CD4-positive, alpha-beta T cell (primary cell): Measurements from ENCODE around the gene ATL1. TPM values are rescaled to one million over a fixed set of nuclear protein-coding genes. Genes with fewer than 3 reads are reported as not detected.

Experiments
- ATAC-seq: fragments of 200-7000 bp; cut with Tn5 transposase; one replicate; pipeline ENCODE4 v1.10.0; 2022; ENCODE audit warnings: mild to moderate bottlenecking; ENCODE audit not compliant: poor library complexity
- CTCF ChIA-PET: fragments of 350-600 bp; sonication (Branson Sonifier 250); formaldehyde crosslinking; loops from one replicate; lab custom pipeline; 2021; ENCODE audit warnings: antibody characterized with exemption, inconsistent platforms; lab: Charles Lee
- POLR2A ChIA-PET: fragments of 350-600 bp; sonication (Branson Sonifier 250); formaldehyde crosslinking; loops from one replicate; lab custom pipeline; 2021; ENCODE audit warnings: antibody characterized with exemption, inconsistent platforms; lab: Charles Lee
- DNase-seq, 14 experiments: peaks; one replicate each; pipeline ENCODE4 v3.0.0-alpha.2; 2013 to 2020; ENCODE audit warnings: mixed read lengths in 2 of 14
- H3K27ac ChIP-seq, 2 donors: one replicate each; pipeline versions ENCODE4 v1.5.1 to v1.7.0; 2013; ENCODE audit warnings: low read length in 2 of 2, low read depth in 1 of 2, mild to moderate bottlenecking in 1 of 2
- H3K27me3 ChIP-seq, 2 experiments: 1 replicate in 1 of 2; 2 replicates in 1 of 2; pipeline versions ENCODE4 v1.6.1 to v1.7.0; 2013; ENCODE audit warnings: low read length in 2 of 2, control low read depth in 1 of 2, mild to moderate bottlenecking in 1 of 2, moderate library complexity in 1 of 2; ENCODE audit not compliant: insufficient read depth in 2 of 2, control insufficient read depth in 1 of 2
- H3K36me3 ChIP-seq: one replicate; pipeline ENCODE4 v1.6.1; 2013; ENCODE audit warnings: low read length, control low read depth; ENCODE audit not compliant: insufficient read depth
- H3K4me1 ChIP-seq: one replicate; pipeline ENCODE4 v1.6.1; 2013; ENCODE audit warnings: low read length, control low read depth; ENCODE audit not compliant: insufficient read depth
- H3K4me3 ChIP-seq: one replicate; pipeline ENCODE4 v1.5.1; 2013; ENCODE audit warnings: mild to moderate bottlenecking, low read length, moderate library complexity
- H3K9me3 ChIP-seq, 2 experiments: 1 replicate in 1 of 2; 2 replicates in 1 of 2; pipeline versions ENCODE4 v1.6.1 to v1.7.0; 2013; ENCODE audit warnings: low read length in 2 of 2, mild to moderate bottlenecking in 2 of 2, control low read depth in 1 of 2, moderate library complexity in 1 of 2; ENCODE audit not compliant: control insufficient read depth in 1 of 2, insufficient read depth in 1 of 2
- H3K27ac Mint-ChIP-seq: one replicate; pipeline ENCODE4 v1.8.0; 2020; ENCODE audit warnings: mixed read lengths
- H3K27me3 Mint-ChIP-seq: one replicate; pipeline ENCODE4 v1.8.0; 2021; ENCODE audit warnings: mixed read lengths
- H3K36me3 Mint-ChIP-seq: one replicate; pipeline ENCODE4 v1.8.0; 2021; ENCODE audit warnings: low read depth, mixed read lengths
- H3K4me1 Mint-ChIP-seq: one replicate; pipeline ENCODE4 v1.8.0; 2021; ENCODE audit warnings: low read depth, mixed read lengths
- H3K4me3 Mint-ChIP-seq: one replicate; pipeline ENCODE4 v1.8.0; 2020; ENCODE audit warnings: mild to moderate bottlenecking, mixed read lengths
- H3K9me3 Mint-ChIP-seq: one replicate; pipeline ENCODE4 v1.8.0; 2020; ENCODE audit warnings: mixed read lengths
- intact Hi-C, 2 experiments: fragments of 100-400 bp; cut with DNase I in 1 of 2; cut with micrococcal nuclease in 1 of 2; formaldehyde crosslinking; loops; one replicate each; pipeline versions ENCODE4 v1.15.1 to v1.9.0; 2023 to 2025; cut with DNase I, micrococcal nuclease
- polyA plus RNA-seq, 2 donors: library from polyadenylated mRNA; unstranded; fragments of 120-200 nt; gene quantifications; one replicate each; pipeline ENCODE4 v1.2.1, GENCODE V29; 2013
- total RNA-seq, 174 experiments: library from RNA in 2 of 174; stranded (reverse) in 2 of 174; gene quantifications; one replicate each; pipeline ENCODE4 v1.2.3 and lab custom pipeline; 2021 to 2026
- TF ChIP-seq, protein P1 (sequence below): fragments of 200-600 bp; IDR thresholded peaks from one replicate; pipeline ENCODE4 v1.8.0; 2022; ENCODE audit warnings: antibody characterized with exemption, mild to moderate bottlenecking

The ATL1 gene
- 1 to 10 TPM; 1.2 TPM for total RNA-seq
- polyA plus RNA-seq (2013, experiment 1 of 2), result 1.3 TPM
- 1.6 TPM for polyA plus RNA-seq (2013, experiment 2 of 2)
- 0.07 to 8.0 (median 1.5) reads per million in 172 experiments for total RNA-seq (lab: John Stamatoyannopoulos, UW)

GRCh38 chr14:50559990-50560930 is at the start of gene ATL1:
Gene ATL1 (plus strand): TSS chr14:50560145. CDS start chr14:50560266, 121 bp downstream.
- Mint-ChIP-seq H3K27ac (no peak within 1 kb of the TSS), H3K4me1 (peaks cover 13% of the 10 kb centered on the region), H3K9me3 (no peaks in the 10 kb centered on the region), H3K4me3 (peak within 1 kb of the TSS; percentile 79), H3K36me3 (no peaks in the 10 kb centered on the region), H3K27me3 (peaks cover 57% of the 10 kb centered on the region)
- DNase-seq (peak; percentile 2 to 69 (median 15)), ATAC-seq (peak; percentile 79)
- H3K27ac ChIP-seq, result no peak within 1 kb of the TSS
- peaks cover 20 to 41% of the 10 kb centered on the region in 2 experiments for H3K27me3 ChIP-seq
- peaks cover 13% of the 10 kb centered on the region for H3K4me1 ChIP-seq
- H3K36me3 ChIP-seq, result no peaks in the 10 kb centered on the region
- intact Hi-C loops, result no loop called here
- peak within 1 kb of the TSS; percentile 61 for H3K4me3 ChIP-seq
- TF ChIP-seq, protein P1, sequence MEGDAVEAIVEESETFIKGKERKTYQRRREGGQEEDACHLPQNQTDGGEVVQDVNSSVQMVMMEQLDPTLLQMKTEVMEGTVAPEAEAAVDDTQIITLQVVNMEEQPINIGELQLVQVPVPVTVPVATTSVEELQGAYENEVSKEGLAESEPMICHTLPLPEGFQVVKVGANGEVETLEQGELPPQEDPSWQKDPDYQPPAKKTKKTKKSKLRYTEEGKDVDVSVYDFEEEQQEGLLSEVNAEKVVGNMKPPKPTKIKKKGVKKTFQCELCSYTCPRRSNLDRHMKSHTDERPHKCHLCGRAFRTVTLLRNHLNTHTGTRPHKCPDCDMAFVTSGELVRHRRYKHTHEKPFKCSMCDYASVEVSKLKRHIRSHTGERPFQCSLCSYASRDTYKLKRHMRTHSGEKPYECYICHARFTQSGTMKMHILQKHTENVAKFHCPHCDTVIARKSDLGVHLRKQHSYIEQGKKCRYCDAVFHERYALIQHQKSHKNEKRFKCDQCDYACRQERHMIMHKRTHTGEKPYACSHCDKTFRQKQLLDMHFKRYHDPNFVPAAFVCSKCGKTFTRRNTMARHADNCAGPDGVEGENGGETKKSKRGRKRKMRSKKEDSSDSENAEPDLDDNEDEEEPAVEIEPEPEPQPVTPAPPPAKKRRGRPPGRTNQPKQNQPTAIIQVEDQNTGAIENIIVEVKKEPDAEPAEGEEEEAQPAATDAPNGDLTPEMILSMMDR, result no peak
- POLR2A ChIA-PET, result interaction anchor here (1.3 kb wide), 1 partner anchor 25 kb away, joined by 3 read pairs; no protein-coding TSS in a partner anchor
- CTCF ChIA-PET, result interaction anchor here (0.6 to 1.3 kb wide), 2 partner anchors 9 to 35 kb away, joined by 3 to 5 read pairs; no protein-coding TSS in a partner anchor
- H3K9me3 ChIP-seq, result peaks cover 0 to 5% of the 10 kb centered on the region in 2 experiments

GRCh38 chr14:50510157-50510556 is 49.8 kb upstream of the ATL1 start:
- POLR2A ChIA-PET, result no interaction called here
- H3K27me3 ChIP-seq, result no peaks in the 10 kb centered on the region
- no peak overlapping the region for H3K27ac Mint-ChIP-seq
- TF ChIP-seq, protein P1, result no peak
- no peaks in the 10 kb centered on the region for H3K9me3 Mint-ChIP-seq
- no peak overlapping the region for H3K27ac ChIP-seq
- intact Hi-C loops, result no loop called here
- H3K4me1 ChIP-seq, result no peaks in the 10 kb centered on the region
- H3K27me3 Mint-ChIP-seq, result no peaks in the 10 kb centered on the region
- H3K4me3 ChIP-seq, result no peak overlapping the region
- CTCF ChIA-PET, result no interaction called here
- H3K36me3 ChIP-seq, result peaks cover 4% of the 10 kb centered on the region
- H3K36me3 Mint-ChIP-seq, result peaks cover 25% of the 10 kb centered on the region
- peaks cover 41% of the 10 kb centered on the region for H3K4me1 Mint-ChIP-seq
- H3K9me3 ChIP-seq, result no peaks in the 10 kb centered on the region
- H3K4me3 Mint-ChIP-seq, result no peak overlapping the region
- ATAC-seq, result no peak
- no peak for DNase-seq

GRCh38 chr14:50512463-50512862 is 47.5 kb upstream of the ATL1 start:
- peaks cover 31% of the 10 kb centered on the region for H3K4me1 Mint-ChIP-seq
- no peaks in the 10 kb centered on the region for H3K9me3 Mint-ChIP-seq
- H3K4me3 Mint-ChIP-seq, result no peak overlapping the region
- no peaks in the 10 kb centered on the region for H3K27me3 ChIP-seq
- H3K27me3 Mint-ChIP-seq, result no peaks in the 10 kb centered on the region
- no peak overlapping the region for H3K27ac Mint-ChIP-seq
- TF ChIP-seq, protein P1, result no peak
- H3K4me1 ChIP-seq, result no peaks in the 10 kb centered on the region
- POLR2A ChIA-PET, result no interaction called here
- peaks cover 4% of the 10 kb centered on the region for H3K36me3 ChIP-seq
- H3K4me3 ChIP-seq, result no peak overlapping the region
- peaks cover 15% of the 10 kb centered on the region for H3K36me3 Mint-ChIP-seq
- H3K27ac ChIP-seq, result no peak overlapping the region
- intact Hi-C loops, result no loop called here
- no peaks in the 10 kb centered on the region for H3K9me3 ChIP-seq
- ATAC-seq, result no peak
- DNase-seq, result no peak
- CTCF ChIA-PET, result no interaction called here
